HFFc6 (cell line): ENCODE measurements around the gene PHACTR3. TPM values are rescaled to one million over a fixed set of nuclear protein-coding genes. Genes with fewer than 3 reads are reported as not detected.

Experiments used
- DNase-seq: peaks from one replicate; pipeline ENCODE4 v3.0.0-alpha.2; 2018
- H3K27ac Mint-ChIP-seq: 2 replicates; pipeline ENCODE4 v1.8.0; 2020; ENCODE audit warnings: mild to moderate bottlenecking, mixed read lengths
- H3K27me3 Mint-ChIP-seq: 2 replicates; pipeline ENCODE4 v1.8.0; 2021; ENCODE audit warnings: mild to moderate bottlenecking, moderate library complexity, mixed read lengths; ENCODE audit not compliant: insufficient read depth
- H3K36me3 Mint-ChIP-seq: 2 replicates; pipeline ENCODE4 v1.8.0; 2021; ENCODE audit warnings: low read depth, mixed read lengths
- H3K4me1 Mint-ChIP-seq: 2 replicates; pipeline ENCODE4 v1.8.0; 2020; ENCODE audit warnings: low read depth, mixed read lengths
- H3K4me3 Mint-ChIP-seq: 2 replicates; pipeline ENCODE4 v1.8.0; 2020; ENCODE audit warnings: mild to moderate bottlenecking, moderate library complexity, mixed read lengths
- H3K9me3 Mint-ChIP-seq: 2 replicates; pipeline ENCODE4 v1.8.0; 2020; ENCODE audit warnings: mild to moderate bottlenecking, mixed read lengths
- total RNA-seq, 6 experiments: library from RNA; stranded (reverse); fragmentation: NEBNext Ultra II Directional; extraction: Animal tissue kit (Norgen Biotek cat#: 25700); gene quantifications; 2 replicates in 1 of 6; 3 replicates in 5 of 6; pipeline ENCODE4 v1.2.3, GENCODE V29; 2021
- TF ChIP-seq, protein P1 (sequence below): fragments of 200-600 bp; sonication (generic); IDR thresholded peaks from 2 replicates; pipeline ENCODE4 v1.5.0; 2021; ENCODE audit warnings: antibody characterized with exemption, mild to moderate bottlenecking

PHACTR3 gene
- total RNA-seq, 6 experiments from 2014 or later = not detected

DNA sequence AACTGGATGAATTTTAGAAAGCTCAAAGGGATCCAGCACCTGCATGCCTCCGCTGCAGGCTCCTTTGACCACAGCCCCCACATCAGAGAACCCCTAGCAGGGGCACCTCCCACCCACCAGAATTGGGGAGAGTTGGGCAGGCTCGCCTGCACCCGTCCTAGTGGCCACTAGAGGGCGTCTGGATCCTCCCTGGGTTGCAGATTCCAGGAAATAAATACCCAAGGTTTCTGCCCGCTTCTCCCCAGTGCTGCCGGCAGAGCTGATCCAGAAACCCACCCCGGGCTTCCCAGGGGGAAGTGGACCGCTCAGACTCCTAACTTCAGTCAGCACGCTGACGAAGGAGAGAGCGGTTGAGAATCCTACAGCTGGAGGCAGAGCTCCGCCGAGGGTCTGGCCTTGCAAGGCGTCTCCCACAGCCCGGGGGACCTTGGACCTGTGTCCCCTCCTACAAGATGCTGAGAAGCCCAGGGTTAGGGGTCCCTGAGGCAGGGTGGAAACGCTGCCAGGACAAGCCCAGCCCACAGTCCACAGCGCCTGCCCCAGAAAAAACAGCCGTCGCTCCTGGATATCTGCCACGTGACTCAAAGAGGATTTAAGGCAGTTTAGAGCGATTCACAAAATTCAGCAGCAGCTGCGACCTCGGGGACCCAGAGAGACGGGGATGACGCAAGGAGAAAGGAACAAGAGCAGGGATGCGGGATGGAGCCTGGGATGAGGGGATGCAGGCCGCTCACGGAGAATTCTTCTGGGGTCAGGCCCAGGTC is 32.6 kb upstream of the PHACTR3 start:
- no peak overlapping the region for H3K27ac Mint-ChIP-seq
- H3K4me3 Mint-ChIP-seq = peak overlapping the region; percentile 56
- H3K27me3 Mint-ChIP-seq = peaks cover 2% of the 10 kb centered on the region
- H3K9me3 Mint-ChIP-seq = peaks cover 5% of the 10 kb centered on the region; the same call in 1 of the 2 replicates
- peaks cover 6% of the 10 kb centered on the region for H3K4me1 Mint-ChIP-seq
- TF ChIP-seq, protein P1, sequence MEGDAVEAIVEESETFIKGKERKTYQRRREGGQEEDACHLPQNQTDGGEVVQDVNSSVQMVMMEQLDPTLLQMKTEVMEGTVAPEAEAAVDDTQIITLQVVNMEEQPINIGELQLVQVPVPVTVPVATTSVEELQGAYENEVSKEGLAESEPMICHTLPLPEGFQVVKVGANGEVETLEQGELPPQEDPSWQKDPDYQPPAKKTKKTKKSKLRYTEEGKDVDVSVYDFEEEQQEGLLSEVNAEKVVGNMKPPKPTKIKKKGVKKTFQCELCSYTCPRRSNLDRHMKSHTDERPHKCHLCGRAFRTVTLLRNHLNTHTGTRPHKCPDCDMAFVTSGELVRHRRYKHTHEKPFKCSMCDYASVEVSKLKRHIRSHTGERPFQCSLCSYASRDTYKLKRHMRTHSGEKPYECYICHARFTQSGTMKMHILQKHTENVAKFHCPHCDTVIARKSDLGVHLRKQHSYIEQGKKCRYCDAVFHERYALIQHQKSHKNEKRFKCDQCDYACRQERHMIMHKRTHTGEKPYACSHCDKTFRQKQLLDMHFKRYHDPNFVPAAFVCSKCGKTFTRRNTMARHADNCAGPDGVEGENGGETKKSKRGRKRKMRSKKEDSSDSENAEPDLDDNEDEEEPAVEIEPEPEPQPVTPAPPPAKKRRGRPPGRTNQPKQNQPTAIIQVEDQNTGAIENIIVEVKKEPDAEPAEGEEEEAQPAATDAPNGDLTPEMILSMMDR = peak; percentile 97
- no peaks in the 10 kb centered on the region for H3K36me3 Mint-ChIP-seq
- DNase-seq = peak; percentile 36

DNA sequence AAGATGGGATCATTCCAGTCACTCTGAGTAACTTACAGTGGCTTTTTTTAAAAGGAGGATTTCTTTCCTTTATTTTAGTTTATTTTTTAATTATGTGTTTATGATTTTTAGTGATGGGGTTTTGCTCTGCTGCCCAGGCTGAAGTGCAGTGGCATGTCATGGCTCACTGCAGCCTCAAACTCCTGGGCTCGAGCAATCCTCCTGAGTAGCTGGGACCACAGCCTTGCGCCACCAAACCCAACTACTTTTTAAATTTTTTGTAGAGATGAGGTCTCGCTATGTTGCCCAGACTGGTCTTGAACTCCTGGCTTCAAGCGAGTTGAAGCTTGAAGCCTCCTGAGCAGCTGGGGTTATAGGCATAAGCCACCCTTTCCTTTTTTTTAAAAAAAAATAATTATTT is 31.8 kb upstream of the PHACTR3 start:
- no peaks in the 10 kb centered on the region for H3K36me3 Mint-ChIP-seq
- DNase-seq = no peak
- H3K27me3 Mint-ChIP-seq = peaks cover 4% of the 10 kb centered on the region
- no peak overlapping the region for H3K4me3 Mint-ChIP-seq
- H3K9me3 Mint-ChIP-seq = peaks cover 5% of the 10 kb centered on the region; the same call in 1 of the 2 replicates
- peaks cover 6% of the 10 kb centered on the region for H3K4me1 Mint-ChIP-seq
- TF ChIP-seq, protein P1 = no peak
- H3K27ac Mint-ChIP-seq = no peak overlapping the region

DNA sequence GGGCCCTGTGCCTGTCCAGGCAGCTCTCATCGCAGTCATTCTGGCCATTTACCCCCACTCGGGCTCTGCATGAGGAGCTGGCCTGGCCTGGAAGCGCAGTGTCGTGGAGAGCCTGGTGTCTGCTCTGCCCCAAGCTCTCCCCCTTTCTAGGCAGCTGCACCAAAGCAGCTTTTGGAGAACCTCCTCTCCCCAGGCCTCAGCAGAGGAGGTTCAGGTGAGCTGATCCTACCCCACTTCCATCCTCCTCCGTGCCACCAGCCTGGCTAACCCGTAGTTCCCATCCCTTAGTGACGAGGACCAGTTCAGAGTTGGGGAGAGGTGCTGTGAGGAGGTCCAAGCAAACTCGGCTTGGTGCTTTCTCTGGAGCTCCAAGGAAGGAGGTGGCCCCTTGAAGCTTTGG is 30.5 kb upstream of the PHACTR3 start:
- peaks cover 6% of the 10 kb centered on the region for H3K4me1 Mint-ChIP-seq
- H3K27me3 Mint-ChIP-seq = peaks cover 4% of the 10 kb centered on the region

DNA sequence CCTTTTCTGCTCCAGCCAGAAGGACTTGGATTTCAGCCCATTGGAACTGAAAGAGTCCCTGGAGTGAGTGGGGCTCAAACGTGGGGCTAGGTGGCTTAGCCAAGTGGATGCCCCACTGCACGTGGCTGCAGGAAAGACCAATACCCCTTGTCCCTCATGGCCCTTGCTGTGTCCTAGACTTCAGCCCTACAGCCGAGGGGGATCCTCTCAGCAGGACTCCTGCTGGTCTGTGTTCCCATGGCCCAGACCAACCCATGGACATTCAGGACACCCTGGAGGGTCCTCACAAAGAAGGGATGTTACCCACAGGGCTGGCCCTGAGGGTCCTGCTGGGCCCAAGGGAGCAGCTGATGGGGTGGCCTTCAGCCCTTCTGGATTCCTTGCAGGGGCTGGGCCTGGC is 30.0 kb upstream of the PHACTR3 start:
- Mint-ChIP-seq H3K27me3 (peaks cover 3% of the 10 kb centered on the region), H3K36me3 (no peaks in the 10 kb centered on the region), H3K27ac (no peak overlapping the region), H3K9me3 (peaks cover 5% of the 10 kb centered on the region; the same call in 1 of the 2 replicates), H3K4me1 (peaks cover 6% of the 10 kb centered on the region), H3K4me3 (no peak overlapping the region)
- no peak for DNase-seq
- TF ChIP-seq, protein P1 = no peak

More for the DNA sequence above, 30.5 kb upstream of the PHACTR3 start:
- DNase-seq = no peak
- H3K4me3 Mint-ChIP-seq = no peak overlapping the region
- peaks cover 5% of the 10 kb centered on the region; the same call in 1 of the 2 replicates for H3K9me3 Mint-ChIP-seq
- H3K27ac Mint-ChIP-seq = no peak overlapping the region
- TF ChIP-seq, protein P1 = no peak
- H3K36me3 Mint-ChIP-seq = no peaks in the 10 kb centered on the region

DNA sequence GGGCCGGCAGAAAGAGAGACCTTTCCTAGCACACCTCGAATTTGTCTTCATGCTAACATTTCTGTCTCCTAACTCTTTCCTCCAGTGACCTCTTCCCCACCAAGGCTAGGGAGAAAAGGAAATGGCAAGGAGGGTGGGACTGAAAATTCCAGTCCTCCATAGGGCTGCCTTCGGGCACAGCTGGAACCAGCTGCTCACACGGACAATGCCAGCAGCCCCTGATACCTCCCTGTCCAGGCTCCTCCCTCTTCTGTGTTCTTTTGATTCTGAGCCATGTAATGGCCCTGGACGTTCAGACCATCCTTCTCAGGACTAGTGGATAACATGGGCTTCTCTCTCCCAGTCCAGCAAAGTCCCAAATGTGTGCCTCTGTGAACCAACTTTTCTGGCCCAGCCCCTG is 29.1 kb upstream of the PHACTR3 start:
- DNase-seq = no peak
- no peaks in the 10 kb centered on the region for H3K36me3 Mint-ChIP-seq
- H3K4me3 Mint-ChIP-seq = no peak overlapping the region
- peaks cover 6% of the 10 kb centered on the region for H3K4me1 Mint-ChIP-seq
- peaks cover 4% of the 10 kb centered on the region for H3K27me3 Mint-ChIP-seq
- no peak overlapping the region for H3K27ac Mint-ChIP-seq
- peaks cover 5% of the 10 kb centered on the region; the same call in 1 of the 2 replicates for H3K9me3 Mint-ChIP-seq
- TF ChIP-seq, protein P1 = no peak
